HG03064 (cell line): Measurements from ENCODE around the gene IQGAP1.

ENCODE experiments used
- ATAC-seq: cut with Tn5 transposase; IDR thresholded peaks from one replicate; pipeline ENCODE4 v1.9.1; 2021; ENCODE audit warnings: low read depth; ENCODE audit not compliant: unreplicated experiment

Gene IQGAP1

DNA sequence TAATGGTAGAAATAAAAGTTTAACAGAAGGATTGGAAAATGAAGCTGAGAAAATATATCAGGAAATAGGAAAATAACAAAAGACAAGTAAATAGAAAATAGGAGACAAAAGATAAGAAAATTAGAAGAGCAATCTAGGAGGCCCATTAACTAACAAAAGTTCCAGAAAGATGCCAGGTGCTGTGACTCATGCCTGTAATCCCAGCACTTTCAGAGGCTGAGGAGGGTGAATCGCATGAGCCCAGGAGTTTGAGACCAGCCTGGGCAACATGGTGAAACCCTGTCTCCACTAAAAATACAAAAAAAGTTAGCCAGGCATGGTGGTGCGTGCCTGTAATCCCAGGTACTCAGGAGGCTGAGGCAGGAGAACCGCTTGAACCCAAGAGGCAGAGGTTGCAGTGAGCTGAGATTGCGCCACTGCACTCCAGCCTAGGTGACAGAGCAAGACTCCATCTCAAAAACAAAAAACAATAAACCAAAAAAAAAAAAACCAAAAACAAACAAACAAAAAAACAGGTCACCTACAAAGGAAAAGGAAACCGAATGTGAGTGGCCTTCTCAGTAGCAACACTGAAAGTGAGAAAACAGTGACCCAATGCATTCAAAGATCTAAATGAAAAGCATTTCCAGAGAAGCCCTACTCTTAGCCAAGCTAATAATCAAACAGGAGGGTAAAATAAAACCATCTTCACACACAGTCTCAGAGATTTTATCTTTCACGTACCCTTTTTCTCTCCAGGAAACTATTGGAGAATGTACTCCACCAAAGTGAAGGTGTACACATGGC is 136.2 kb downstream of the IQGAP1 start:
- ATAC-seq: peak; percentile 77

DNA sequence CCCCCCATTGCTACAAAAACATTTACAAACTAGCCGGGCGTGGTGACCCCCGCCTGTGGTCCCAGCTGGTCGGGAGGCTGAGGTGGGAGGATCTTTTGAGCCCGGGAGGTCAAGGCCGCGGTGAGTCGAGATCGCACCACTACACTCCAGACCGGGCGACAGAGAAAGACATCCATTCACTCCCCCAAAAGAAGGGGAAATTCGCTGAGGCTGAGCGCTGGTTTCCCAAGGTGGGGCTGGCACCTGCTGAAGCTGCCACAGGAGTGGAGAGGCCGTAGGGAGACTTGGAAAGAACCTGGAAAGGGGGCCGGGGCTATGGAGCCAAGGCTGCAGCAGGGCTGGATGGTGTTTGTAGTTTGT is 140.9 kb downstream of the IQGAP1 start:
- ATAC-seq: no peak

DNA sequence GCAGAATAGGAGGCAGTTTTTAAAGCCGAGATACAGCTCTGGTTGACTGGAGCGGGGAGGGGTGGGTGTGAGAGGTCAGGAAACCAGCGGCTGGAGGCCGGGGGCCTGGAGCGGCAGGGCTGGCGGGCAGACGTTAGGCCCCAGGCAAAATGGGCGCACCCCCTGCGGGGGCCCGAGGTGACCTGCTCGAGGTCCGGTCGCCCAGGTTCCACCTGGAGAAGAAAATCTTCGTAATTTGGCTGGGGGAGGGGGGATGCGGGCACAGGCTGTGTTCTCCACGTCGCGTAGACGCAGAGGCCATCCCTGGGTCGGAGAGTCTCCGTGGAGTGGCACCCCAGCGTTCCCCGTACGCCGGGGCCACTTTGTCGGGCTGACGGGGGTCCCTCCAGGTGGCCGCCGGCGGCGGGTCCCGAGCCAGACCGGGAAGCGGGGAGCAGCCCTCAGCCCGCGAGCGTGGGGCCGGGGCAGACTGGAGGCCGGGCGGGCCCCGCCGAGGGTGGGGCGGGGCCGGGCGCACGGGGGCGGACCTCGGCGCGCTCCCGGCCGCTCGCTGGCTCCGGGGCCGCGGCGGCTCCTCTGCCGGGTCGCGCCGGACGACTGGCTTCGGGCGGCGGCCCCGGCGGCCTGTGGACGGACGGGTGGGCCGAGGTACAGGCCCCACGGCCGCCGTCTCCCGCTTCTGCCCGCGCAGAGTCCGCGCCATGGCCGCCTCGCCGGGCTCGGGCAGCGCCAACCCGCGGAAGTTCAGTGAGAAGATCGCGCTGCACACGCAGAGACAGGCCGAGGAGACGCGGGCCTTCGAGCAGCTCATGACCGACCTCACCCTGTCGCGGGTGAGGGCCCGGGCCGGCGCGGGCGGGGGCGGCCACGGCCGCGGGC is 141.6 kb downstream of the IQGAP1 start, which contains the start of gene CRTC3:
Gene CRTC3, plus strand, starts transcription at position 553 of the 879 bp plus-strand sequence. Its CDS starts 149 bp downstream, at position 702.
- peak; percentile 71 for ATAC-seq

DNA sequence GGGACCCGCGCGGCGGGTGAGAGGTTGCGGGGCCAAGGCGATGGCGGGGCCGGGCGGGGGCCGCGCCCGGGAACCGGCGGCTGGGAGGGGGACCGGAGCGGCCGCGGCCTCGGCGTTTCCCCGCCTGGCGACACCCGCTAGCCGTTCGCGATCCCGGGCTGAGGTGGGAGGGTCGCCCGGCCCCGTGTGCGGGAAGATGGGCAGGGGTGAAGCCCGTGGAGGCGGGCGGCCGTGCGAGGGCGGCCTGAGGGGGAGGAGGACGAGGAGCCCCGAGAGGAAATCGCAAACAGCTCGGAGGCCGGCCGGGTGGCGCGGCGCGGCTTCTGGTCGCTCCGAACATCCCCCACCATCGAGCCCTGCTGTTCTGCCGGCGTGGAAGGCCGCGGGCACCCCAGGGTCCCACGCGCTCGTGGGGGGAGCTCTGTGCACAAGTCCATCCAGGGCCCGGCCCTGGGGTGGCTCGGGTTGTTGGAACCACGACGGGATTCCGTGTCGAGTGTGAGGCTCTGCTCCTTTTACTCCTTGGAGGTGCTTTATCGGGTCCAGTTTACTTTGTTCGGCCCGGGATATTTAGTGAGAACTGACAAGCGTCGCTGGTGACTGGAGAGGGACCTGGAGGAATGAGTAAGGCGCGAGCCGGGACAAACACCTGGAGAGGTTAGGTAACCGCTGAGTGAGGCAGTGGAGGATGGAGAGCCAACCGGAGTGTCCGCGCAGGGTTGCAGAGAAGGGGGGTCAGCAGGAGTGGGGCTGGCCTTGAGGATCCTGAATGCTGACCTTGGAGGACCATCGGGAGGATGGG is 142.4 kb downstream of the IQGAP1 start:
- ATAC-seq: peak; percentile 36

DNA sequence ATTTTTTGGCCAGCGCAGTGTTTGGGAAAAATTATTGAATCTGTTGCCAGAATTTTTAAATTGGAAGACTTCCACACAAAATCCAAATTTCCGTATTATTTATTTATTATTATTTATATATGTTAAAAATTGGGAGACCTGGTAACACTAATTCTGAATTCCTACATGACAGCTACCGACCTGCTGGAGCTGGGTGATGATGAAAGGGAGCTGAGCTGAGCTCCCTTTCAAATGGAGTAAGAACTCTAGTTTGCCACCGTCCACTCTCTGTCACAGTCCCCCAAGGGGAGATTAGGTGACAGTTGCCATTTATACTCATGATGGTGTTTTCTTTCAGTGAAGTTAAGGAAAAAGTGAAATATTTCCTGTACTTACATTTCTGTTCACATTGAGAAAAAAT is 143.1 kb downstream of the IQGAP1 start:
- ATAC-seq: no peak

DNA sequence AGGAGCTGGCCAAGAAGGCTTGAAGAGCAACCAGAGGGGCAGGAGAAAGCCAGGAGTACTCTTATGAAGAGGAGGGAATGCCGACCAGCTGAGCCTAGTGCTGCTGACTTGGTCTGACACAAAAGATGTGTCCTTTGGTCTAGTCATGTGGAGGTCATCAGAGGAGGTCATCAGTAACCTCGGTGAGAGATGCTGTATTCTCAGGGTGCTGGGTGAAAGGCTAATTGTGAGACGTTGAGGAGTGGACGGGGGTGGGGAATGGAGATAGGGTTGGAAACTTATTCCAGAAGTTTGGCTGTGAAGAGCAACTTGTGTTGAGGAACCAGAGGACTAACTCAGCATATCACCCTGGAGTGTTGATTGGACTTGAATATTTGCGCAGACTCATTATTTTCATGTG is 147.2 kb downstream of the IQGAP1 start:
- no peak for ATAC-seq

DNA sequence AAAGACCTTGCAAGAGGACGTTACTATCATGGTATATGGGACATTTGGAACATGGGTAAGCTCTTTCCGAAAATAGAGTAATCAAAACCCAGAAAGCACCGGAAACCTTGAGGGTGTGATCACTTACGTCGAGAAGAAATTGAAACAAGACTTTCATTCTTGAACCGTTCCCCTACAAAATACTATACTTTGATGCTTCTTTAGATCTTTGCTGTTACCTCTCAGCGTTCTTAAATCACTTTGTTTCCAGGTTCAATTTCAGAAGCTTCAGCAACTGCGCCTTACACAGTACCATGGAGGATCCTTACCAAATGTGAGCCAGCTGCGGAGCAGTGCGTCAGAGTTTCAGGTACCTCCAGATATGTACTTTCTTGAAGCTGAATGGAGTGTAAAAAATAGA is 151.7 kb downstream of the IQGAP1 start:
- ATAC-seq: no peak

DNA sequence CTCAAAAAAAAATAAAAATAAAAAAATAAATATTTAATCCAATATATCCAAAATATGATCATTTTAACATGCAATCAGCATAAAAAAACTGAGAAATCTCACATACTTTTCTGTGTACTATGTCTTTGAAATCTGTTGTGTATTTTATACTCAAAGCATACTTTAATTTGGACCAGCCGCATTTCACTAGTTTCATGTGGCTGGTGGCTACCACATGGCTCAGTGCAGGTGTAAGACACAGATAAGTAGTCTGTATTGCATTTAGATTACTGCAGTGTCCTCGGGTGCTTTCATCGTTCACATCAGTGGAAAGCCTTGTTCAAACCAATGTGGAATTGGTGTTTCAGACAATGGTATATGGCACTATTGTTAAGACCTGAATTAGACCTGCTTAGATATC is 152.7 kb downstream of the IQGAP1 start:
- no peak for ATAC-seq

DNA sequence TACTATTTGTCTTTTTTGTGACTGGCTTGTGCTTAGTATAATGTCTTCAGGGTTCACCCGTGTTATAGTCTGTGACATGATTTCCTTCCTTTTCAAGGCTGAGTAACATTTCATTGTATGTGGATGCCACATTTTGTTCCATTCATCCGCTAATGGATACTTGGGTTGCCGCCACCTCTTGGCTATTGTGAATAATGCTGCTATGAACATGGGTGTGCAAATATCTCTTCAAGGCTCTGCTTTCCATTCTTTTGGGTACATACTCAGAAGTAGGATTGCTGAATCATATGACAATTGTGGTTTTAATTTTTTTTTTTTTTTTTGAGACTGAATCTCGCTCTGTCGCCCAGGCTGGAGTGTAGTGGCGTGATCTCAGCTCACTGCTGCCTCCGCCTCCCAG is 157.1 kb downstream of the IQGAP1 start:
- ATAC-seq: no peak

DNA sequence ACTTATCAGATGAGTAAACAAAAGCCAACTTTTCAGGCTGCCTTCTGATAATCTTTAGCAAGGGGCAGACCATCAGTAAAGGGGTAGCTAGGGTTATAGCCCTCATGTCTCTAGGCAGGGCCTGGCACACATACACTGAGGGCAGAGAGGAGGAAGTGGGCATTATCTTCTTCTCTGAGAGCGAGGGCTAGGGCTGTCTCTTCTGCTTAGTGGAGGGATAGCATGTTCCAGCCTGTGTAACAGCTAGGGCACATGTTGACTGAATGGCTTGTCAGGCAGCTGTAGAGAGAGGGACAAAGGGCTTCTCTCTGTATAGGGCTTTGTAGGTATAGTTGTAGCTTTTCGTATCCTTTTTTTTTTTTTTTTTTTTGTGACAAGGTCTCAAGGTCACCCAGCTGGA is 159.5 kb downstream of the IQGAP1 start:
- no peak for ATAC-seq

DNA sequence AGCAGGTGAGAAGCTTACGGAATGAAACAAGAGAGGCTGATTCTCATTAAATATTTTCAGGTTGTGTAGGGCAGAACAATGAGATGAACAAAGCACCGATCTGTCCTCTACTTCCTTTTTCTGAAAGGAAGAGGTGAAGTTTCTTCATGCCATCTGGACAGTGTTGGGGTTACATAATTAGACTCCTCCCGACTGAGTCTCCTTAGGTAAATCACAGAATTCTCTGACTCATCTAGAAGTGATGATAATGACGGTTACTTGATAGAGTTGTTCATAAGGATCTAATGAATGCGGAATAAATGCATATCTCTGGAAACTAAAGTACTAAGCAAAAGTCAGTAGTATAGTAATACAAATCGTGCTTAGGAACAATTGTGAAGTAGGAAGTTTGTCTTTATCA is 162.9 kb downstream of the IQGAP1 start:
- peak; percentile 69 for ATAC-seq
